ENCODE data around the gene TRPV4. TPM values are rescaled to one million over a fixed set of nuclear protein-coding genes. Genes with fewer than 3 reads are reported as not detected.

TRPV4 gene
- total RNA-seq, 1 experiment from 2014 or later, result not detected

DNA sequence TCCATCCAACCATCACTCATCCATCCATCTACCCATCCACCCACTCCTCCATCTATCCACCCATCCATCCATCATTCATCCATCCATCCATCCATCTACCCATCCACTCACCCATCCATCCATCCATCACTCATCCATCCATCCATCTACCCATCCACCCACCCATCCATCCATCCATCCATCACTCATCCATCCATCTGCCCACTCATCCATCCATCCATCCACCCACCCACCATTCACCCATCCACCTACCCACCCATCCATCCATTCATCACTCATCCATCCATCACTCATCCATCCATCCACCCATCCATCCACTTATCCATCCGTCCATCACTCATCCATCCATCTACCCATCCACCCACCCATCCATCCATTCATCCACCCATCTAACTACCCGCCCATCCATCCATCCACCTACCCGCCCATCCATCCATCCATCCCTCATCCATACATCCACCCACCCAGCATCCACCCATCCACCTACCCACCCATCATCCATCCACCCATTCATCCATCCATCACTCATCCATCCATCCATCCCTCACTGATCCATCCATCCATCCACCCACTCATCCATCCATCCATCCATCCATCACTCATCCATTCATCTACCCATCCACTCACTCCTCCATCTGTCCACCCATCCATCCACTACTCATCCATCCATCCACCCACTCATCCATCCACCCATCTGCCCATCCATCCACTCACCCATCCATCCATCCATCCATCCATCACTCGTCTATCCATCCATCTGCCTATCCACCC, 24.1 kb downstream of the TRPV4 start:
- DNase-seq (ENCODE audit: low spot score), result no peak

DNA sequence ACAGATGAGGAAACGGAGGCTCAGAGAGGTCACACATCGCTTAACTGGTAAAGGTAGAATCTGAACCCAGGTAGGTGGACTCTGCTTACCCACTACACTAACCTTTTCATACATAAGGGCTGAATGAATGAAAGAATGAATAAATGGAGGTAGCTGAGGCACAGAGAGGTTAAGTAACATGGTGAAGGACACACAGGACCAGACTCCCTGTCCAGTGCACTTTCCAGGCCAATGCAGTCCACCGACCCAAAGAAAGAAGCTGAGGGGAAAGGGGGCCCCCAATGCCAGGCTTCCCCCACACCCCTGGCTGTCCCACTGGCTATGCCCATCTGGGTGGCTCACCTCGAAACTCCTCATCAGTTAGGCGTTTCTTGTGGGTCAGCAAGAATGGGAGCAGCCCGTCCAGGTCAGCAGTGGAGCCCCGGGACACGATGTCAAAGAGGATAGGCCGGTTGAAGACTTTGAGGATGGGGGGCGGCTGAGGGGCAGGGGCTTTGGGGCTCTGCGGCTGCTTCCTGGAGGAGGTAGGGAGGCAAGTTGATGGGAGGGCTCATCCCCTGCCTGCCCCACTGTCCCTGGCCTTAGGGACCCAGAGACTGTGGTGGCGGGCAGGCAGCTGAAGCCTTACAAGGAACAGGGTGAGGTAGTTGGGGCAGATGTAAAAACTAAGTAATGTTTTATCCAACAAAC, 25.1 kb downstream of the TRPV4 start:
- no peak for DNase-seq (ENCODE audit: low spot score)

DNA sequence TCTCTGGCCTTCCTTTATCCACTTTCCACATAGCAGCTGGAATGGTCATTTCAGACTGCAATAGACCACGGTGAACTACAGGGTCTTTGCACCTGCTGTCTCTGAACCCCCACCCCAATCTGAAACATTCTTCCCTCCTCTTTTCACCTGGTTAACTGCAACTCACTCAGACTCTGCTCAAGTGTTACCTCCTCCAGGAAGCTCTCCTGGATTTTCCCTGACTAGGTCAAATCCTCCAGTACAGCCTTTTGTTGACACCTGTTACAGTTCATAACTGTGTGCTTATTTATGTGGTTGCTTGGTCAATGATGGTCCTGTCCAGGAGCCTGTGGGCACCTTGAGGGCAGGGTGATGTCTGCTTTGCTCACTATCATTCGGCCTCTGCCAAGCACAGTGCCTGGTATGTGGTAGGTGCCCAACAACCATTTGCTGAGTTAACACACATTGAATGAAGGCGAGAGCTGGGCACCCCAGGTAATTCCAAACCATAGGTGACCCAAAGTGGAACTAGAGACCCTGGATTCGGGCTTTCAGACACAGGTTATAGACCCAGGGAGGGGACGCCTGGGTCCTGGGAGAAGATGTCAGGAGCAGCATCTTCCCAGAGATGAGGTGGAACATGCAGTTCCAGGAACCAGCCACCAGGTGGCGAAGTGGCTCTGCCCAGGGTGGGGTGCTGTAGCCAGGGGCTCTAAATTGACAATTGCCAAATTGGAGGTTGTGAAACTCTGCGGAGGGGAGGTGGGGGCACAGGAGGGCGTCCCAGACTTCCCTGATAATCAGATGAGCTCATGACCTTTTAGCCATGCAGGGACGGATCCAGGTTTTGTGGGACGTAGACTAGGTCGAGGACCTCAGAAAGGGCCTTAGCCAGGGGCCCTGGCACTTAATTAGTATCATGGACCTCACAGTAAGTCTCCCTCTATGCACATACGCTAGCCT, 28.1 kb downstream of the TRPV4 start:
- DNase-seq (ENCODE audit: low spot score), result peak; percentile 38

DNA sequence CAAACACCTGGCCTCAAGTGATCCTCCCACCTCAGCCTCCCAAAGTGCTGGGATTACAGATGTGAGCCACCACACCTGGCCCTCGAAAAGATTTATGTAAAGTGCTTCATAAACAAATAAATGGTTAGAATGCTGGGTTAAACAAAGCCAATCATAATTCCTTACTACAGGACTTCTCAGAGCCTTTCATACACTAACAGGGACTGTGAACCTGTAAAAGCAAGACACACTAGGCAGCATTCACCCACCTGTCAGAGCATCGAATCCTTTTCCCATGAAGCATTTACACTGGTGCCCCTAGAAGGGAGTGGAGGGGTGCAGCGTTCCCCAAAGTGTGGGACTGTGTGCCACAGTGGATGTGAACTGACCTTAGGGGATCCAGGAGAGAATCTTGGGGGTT, 29.5 kb downstream of the TRPV4 start:
- DNase-seq (ENCODE audit: low spot score), result no peak

DNA sequence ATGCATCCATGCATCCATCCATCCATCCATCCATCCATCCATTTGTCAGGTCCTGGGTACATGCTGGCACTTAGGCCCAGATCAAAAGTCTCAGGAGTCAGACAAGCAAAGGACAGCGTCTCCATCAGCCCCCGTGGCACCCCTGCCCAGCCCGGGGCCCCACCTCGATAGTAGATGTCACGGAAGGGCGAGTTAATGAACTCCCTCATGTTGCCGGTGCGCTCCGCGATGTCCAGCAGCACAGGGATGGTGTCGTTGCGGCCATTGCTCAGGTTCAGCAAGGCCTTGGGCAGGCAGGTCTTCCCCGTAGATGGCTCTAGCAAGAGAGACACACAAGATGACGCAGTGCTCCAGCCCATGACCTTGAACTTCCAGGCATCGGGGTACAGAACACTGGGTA, 30.4 kb downstream of the TRPV4 start:
- DNase-seq (ENCODE audit: low spot score), result no peak

DNA sequence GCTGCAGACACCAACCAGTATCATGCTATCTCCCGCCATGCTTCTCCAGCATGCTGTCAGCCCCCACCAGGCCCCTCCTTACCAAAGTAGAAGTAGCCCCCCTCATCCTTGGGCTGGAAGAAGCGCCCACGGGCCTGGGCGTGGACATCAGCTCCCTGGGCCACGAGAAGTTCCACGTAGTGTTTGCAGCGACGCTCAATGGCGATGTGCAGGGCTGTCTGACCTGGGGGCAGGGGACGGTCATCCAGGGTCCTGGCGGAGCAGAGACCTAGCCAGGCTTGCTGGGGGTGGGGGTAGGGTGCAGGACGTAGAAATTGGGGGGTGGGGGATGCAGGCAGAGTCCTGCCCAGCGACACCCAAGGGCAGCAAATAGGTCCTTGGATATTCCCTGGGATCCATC, 32.7 kb downstream of the TRPV4 start:
- DNase-seq (ENCODE audit: low spot score), result no peak

DNA sequence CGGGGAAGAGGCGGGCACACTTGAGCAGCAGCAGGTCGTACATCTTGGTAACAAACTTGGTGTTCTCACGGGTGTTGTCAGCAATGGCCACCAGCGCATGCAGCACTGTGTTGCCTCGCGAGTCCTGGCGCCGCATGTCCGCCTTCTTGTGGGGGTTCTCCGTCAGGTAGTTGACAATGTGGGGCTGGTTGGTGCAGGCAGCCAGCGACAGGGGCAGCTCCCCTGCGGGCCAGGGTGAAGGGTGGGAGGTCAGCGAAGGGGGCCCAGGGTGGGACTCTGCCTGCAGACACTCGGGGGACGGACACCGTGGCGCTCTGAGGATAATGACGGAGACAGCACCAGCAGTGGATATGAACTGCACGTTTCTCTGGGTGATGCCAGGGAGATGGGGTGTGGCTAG, 34.5 kb downstream of the TRPV4 start:
- DNase-seq (ENCODE audit: low spot score), result no peak

DNA sequence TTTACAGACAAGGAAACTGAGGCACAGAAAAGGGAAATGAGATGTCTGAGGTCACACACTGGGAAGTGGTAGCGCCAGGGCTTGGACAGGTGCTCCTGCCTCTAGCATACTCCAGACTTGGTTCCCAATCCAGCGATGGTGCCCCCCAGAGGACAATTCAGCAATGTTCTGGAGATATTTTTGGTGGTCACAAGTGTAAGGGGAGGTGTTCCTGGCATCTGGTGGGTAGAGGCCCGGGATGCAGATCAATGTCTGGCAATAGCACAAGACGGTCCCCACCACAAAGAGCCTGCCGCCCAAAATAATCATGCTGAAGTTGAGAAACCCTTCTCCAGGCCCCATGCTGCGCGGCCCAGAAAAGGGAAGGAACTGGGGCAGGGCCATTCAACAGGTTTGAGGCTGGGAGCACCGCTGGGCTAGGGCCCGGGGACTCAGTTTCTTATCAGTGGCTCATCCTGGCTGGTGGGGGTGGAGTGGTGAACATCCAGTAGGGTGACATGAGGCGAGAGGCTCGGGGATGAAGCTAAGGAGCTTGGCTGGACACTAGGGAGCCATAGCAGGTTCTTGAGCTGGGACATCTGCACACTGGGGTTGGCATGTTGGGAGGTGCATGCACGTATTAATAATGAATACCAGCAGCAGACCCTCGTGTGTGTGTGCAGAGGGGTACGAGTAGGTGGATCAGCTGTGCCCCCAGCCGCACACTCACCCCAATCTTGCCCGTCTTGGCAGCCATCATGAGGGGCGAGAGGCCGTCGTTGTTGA, 35.1 kb downstream of the TRPV4 start:
- no peak for DNase-seq (ENCODE audit: low spot score)

DNA sequence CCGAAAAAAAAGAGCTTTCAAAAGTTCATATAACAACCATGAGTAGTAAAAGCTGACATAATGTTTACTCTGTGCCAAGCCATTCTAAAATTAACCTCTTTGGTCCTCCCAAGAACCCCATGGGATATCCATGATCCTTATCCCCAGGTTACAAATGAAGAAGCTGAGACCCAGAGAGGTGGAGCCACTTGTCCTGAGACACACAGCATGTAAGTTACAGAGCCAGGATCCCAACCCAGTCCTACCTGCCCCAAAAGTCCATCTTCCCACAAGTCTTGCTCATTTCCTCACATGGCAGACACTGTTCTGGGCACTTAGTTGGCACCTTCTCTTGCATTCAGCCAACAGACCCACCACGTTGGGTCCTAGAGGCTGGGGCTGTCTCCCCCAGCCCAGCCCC, 37.1 kb downstream of the TRPV4 start:
- DNase-seq (ENCODE audit: low spot score), result no peak

DNA sequence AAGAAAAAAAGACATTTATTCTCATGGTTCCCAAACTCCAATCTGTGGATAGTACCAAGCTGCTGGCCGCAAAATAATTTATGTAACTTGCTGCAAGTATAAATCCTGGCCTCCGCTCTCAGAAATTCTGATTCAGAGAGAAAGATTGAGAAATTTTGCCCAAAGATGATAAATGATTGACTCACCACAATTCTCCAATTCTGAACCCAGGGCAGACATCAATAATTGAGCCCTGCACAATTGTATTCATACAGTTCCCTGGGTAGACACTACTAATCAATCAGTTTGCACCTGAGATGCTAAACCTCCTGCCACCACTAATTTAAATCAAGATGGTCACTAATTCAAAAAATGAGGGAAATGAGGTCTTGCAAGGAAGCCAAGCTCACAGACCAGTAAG, 38.2 kb downstream of the TRPV4 start:
- no peak for DNase-seq (ENCODE audit: low spot score)

DNA sequence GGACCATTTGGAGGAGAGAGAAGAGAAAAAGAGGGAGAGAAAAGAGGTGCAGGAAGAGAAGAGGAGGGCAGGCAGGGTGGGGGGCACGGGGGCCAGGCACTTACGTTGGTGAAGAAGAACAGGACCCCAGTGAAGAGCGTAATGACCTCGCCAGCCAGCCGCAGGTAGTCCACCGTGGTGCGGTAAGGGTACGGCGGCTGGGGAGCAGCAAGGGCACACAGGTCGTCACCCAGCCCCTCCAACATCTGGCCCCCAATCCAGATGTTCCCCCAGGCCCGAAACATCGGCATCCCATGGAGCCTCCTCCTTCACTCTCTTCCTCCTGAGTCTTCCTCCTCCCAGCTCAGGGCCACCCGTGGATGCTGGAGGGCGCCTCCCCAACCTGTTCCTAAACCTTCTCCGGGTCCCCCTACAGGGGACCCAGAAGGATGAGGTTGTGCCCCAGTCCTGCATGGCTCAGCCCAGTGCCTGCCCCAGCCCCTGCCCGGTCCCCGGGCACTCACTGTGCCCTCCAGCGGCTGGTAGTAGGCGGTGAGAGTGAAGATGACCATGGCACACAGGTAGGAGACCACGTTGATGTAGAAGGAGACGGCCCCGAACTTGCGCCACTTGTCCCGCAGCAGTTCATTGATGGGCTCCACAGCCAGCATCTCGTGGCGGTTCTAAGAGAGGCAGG, 39.2 kb downstream of the TRPV4 start:
- no peak for DNase-seq (ENCODE audit: low spot score)

DNA sequence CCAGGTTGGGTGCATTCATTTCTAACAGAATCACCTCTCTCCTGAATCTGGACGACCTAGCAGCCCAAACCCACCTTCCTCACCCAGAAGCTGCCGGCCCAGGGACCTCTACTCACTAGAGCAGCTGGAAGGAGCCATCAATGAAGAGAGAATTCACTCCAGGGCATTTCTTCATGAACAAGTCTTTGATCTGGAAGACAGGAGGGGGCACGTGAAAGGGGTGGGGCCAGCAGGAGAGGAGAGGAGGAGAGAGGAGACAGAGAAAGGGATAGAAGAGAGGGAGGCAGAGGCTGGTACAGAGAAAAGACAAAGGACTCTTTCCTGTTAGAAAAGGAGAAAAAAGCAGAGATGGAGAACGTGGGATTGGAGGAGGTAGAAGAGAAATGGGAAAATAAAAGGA, 39.8 kb downstream of the TRPV4 start:
- no peak for DNase-seq (ENCODE audit: low spot score)

DNA sequence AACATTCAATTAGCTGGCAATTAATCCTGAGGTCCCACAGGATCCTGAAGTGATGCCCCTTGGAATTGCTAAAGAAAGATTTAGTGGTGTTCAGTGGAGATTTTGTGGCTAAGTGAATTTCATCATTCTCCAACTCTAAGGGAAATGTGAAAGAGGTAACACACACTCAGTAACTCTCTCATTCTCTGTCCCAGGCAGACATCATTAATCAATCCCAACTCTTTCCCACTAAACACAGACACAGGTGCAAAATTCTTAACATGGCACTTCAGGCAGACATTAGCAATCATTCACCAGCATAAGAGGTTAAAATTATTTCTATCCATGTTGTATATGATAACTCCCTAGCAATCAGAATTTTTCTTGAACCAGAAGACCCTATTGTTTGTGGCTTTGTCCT, 40.2 kb downstream of the TRPV4 start:
- no peak for DNase-seq (ENCODE audit: low spot score)

DNA sequence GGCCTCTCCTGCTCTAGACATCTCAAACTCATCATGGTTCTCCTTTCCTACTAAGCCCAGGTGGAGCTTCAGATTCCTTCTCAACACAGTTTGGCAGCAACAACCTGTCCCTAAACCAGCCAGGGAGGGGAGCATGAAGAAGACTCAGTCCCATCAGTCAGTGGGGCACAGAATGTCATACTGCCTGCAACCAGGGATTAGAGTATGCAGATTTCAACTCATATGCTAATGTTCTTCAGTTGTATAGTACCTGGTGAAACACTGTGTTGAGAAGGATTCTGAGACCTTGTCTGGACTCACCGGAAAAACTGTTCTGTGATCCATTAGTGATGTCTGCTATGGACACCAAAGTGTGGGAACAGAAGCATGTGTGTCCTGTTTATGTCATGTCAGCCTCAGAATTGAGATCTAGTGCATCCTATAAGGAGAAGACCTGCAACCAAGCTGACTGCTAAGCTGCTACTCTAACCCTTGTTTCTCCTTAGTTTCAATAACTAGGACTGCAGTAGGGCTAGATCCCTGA, 43.6 kb downstream of the TRPV4 start:
- no peak for DNase-seq (ENCODE audit: low spot score)

DNA sequence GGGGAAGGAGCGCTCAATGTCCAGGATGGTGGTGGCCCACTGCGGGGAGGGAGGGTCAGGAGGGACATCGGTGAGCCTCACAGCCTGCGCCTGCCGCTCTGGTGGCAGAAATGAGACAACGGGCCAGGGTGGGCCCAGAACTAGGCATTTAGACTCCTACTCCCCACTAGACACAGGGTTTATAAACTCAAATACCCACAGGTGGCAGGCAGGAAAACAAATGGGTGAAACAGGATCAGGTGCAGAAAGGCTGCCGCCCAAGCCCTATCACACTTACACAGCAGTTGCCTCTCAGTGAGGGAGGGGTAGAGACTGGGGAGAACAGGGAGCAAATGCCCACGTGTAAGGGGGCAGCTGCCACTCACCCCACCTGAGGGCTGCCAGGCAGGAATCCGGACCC, 46.4 kb downstream of the TRPV4 start:
- no peak for DNase-seq (ENCODE audit: low spot score)

DNA sequence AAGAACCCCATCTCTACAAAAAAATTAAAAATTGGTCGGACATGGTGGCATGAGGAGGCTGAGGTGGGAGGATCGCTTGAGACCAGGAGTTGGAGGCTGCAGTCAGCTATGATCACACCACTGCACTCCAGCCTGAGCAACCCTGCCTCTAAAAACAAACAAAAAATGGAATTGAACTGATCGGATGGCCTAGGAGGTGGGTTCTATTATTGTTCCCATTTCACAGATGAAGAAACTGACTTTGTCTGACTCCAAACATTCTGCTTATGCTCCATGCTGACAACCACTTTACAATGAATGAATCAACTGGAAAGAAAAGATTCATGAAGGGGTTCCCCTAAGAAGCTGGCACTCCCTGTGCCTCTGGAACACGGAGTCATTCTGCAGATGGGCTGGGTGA, 47.3 kb downstream of the TRPV4 start:
- DNase-seq (ENCODE audit: low spot score), result no peak

DNA sequence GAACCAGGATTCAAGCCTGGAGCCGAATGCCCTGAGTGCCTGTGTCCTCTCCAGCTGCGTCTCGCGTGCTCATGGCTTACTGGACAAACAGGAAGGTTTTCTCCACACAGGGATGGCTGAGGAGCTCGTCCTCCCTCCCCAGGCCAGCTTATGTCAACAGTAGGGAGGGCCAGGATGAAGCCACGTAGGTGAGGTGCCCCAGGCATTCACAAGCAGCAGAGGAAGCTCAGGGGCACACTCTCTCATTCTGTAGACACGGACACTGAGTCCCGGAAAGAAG, 49.3 kb downstream of the TRPV4 start:
- no peak for DNase-seq (ENCODE audit: low spot score)

DNA sequence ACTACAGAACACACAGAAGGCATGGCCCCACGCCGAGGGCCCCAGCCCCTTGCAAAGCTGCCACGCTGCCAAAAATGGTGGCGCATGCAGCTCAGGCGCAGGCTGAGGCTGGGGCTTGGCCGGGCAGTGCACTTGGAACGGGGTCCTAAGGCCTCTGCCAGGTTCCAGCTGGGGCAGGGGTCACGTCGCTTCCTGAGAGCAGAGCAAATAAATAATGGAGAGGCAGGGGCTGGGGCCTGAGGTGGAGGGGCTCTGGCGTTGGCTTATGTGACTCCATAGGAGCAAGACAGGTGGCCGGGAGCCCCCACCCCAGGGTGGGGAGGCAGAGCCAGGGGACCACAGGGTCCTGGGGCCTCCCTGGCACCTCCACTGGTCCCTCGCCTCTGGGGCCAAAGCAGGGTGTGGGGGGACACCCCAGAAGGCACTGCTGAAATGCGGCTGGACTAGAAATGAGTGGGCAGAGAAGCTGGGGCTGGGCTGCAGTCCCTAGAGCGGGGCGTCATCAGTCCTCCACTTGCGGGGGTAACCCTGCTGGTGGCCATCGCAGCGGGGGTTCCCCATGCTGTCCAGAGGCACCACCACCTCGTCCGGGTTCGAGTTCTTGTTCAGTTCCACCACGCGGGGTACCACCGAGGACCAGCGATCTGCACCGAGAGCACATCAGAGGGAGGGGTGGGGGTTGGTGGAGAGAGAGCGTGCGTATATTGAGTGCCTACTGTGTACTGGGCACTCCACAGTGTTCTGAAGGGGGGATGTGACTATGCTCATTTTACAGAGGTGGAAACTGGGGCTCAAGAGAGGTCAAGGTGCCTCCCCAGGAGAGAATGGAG, 49.8 kb downstream of the TRPV4 start:
- no peak for DNase-seq (ENCODE audit: low spot score)

DNA sequence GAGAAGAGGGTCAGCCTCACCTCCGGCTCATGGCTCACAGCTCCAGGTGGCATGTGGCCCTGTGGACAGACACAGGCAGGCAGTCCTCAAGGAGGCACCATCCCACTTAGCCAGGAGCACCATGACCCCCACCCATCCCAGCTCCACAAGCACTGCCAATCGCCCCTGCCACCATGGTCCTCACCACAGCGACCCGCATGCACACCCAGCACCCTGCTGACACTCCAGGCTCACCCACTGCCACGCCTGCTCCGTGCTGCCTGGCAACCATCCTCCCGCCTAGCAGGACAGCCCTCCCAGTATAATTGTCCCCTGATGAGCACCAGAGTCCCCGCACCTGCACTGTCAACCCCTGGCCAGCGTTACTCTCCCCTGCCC, 50.9 kb downstream of the TRPV4 start:
- DNase-seq (ENCODE audit: low spot score), result no peak

DNA sequence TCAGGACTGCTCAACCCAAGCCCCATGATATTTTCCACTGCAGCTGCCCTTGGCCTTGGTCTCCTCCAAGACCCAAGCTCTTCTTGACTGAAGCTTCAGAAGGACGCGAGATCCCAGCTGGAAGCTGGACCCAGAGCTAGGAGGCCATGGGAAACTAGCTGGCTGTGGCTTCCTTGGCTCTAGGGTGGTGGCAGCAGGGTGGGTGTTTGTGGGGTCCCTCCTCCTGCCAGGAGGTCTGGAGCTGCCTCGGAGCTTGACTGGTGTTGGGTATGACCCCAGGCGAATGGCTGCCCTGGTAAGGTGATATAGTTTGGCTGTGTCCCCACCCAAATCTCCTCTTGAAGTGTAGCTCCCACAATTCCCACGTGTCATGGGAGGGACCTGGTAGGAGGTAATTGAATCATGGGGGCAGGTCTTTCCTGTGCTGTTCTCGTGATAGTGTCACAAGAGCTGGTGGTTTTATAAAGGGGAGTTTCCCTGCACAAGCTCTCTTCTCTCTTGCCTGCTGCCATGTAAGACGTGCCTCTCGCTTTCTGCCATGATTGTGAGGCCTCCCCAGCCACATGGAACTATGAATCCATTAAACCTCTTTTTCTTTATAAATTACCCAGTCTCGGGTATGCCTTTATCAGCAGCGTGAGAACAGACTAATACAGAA, 51.4 kb downstream of the TRPV4 start:
- no peak for DNase-seq (ENCODE audit: low spot score)
